ENCODE measurements around the gene ST8SIA5. TPM values are rescaled to one million over a fixed set of nuclear protein-coding genes. Genes with fewer than 3 reads are reported as not detected.

ST8SIA5 gene
- total RNA-seq, 1 experiment from 2014 or later: 0.48 TPM

DNA sequence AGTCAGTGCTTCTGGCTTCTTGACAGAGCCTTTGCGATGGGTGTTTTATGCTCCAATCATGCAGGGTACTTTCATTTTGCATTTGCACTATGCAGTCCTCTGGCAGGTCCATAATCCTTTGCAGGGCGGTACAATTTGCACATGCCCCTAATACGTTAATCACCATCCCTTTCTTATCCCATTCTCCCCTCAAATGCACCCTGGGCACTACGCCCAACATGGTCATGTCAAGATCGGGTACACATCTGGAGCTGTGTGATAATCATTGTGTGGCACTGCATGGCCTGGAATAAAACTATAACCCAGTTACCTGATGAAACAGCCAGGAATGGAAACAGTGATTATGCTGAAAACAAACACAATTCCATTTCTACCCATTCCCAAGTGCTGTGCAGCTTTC, 127.5 kb downstream of the ST8SIA5 start:
- no peak for DNase-seq (ENCODE audit: low spot score)

DNA sequence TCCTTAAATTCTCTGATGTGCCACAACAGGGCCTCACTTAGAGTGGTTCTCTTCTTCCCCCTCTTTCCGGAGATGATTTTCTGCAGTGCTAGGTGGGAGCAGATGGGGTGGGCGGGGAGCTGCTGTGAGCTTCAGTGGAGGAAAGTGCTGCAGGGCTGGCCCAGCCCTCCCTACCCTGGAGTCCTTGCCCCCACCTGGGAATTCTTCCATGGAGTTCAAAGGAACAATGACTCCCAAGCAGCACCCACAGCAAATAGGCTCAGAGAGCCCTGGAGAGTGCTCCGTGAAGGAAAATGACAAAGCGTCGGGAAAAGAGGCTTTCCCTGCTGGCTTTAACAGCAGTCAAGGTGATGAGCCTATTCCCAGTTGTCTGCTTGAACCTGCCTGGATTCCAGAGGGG, 128.6 kb downstream of the ST8SIA5 start:
- DNase-seq (ENCODE audit: low spot score): no peak

DNA sequence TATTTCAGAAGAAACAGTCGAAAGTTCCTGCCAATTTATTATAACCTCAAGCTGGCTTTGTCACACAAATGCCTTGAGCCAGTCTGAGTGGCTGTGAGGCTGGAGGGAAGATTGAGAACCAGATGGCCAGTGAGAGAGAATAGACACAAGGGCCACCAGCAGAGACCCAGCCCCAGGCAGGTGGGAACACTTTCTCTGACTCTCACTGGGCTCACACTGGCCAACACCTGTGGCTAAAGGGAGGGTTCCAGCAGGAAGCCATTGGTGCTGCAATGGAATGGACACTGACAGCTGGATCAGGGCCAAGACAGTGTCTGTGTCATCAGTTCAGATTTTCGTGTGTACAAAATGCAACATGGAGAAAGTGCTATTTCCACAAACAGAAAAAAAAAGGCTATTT, 129.7 kb downstream of the ST8SIA5 start:
- DNase-seq (ENCODE audit: low spot score): no peak

DNA sequence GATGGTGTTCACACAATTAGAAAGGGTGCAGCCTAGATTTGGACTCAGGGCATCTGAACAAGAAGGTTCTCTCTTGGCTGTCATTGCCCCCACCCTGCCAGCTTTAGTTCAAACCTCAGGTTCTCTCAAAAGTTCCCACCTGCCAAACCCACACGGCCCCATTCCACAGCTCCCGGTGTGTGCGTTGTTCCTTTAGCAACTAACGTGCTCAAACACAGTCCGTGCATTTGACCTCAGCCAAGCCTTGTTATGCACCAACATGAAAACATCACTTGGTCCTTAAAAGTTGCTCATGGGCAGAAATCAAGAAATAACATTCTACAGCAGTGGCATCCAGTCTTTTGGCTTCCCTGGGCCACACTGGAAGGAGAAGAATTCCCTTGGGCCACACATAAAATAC, 131.8 kb downstream of the ST8SIA5 start:
- DNase-seq (ENCODE audit: low spot score): no peak

DNA sequence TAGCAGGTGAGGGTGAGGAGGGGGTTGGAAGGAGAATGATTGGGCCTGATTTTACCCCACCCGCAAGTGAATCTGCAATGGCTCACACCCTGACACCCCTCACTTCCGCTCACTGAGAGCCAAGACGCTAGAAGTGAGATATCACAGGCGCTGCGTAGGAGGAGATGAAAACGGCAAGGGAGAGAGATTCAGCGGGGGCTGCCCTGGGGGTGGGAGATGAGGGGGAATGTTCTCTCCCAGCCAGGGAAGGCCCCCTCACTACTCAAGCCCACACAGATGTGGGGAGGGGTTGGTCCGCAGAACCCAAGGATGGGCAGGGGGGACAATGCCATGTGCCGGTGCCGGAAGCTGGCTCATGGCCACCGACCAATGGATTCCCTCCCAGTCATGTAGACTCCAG, 132.7 kb downstream of the ST8SIA5 start:
- DNase-seq (ENCODE audit: low spot score): no peak

DNA sequence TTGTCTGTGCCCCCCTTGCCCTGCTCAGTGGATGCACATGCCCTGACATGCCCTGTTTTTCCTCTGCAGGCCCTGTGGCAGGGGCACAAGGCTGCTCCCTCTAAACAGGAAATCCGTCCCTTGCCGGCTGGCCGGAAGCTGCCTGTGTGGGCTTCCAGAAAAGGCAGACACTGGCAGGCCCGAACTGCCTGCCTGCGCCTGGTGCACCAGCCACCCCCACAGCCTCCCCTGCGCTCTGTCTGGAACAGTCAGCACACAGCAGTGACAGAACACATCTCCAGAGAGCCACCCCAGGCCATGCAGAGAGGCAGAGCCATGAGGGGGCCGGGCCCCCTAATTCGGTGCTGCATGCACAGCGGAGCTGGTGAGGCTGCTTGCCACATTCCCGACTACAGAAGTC, 133.3 kb downstream of the ST8SIA5 start:
- DNase-seq (ENCODE audit: low spot score): no peak

DNA sequence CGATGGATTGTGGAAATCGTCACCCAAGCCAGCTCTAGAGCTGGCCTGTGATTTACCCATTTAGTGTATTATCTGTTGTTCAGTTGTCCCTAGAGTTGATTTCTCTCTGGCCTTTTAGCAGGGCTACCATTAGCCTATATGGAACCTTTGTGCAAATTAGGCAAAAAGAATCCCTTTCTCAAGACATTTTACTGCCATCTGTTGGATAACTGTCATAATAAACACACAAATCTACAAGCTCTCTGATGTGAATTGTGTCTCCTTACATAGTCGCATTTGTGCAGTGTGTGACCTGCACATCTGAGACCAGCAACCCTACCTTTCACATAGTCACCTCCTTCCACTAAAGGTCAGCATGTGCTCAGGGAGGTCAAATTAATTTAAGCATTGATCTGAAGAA, 133.9 kb downstream of the ST8SIA5 start:
- DNase-seq (ENCODE audit: low spot score): peak; percentile 23

DNA sequence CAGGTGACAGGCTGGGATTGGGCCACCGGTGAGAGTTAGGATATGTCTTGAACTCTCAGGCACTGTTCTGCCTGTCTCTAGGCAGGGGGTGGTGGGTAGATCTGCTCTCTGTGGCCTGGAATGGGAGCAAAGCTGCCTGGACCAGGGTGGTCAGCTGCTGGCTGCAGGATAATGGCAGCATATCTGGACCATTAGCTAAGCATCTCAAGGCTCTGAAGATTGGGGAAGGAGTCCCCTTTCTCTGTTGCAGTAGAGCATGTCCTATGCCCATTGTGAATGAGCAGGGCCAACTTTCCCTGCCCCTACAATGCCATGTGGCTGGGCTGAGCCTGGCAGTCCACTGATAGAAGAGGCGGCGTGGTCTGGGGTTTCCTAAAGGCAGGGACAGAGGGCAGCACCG, 134.4 kb downstream of the ST8SIA5 start:
- no peak for DNase-seq (ENCODE audit: low spot score)

DNA sequence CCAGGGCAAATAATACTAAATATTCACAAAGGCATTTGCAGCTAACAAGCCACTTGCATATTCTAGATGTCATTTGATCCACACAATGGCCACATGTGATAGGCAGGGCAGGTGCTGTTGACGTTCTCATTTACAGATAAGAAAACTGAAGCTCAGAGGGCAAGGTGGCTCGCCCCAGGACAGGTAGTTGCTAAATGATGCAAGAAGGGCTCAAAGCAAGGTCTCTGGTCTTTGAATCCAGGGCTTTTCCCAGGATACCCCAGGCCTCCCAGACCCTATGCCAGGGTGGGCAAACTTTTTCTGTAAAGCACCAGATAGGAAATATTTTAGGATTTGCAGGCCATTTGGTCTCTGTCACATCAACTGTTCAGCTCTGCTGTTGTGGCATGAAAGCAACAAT, 135.0 kb downstream of the ST8SIA5 start:
- no peak for DNase-seq (ENCODE audit: low spot score)

DNA sequence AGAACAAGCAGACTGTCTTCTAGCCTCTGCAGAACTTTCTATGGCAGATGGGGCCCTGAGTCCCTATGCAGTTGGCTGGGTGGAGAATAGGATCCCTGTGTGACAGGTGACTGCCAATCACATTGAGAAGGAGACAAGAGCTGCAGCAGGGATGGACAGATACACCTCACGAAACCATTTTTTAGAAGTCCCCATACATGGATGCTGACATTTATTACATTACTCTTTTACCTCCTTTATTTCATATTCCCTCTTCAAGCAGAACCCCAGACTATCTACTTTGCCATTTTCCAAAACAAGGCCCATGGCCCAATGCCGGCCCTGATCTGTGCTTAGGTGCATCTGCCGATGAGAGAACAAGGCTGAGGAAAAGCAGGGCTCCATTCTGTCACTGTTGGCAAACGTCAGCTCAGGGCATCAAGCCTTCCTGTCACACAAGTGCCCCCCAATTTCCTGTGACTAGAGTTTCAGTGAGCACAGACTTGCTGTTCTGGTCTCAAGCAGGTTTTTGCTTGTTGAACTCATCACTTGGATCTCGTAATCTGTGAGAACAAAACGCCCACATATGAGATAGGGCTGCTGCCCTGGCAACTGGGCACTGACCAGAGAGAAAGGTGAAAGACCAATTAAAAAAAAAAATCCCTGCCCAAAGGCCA, 135.6 kb downstream of the ST8SIA5 start:
- no peak for DNase-seq (ENCODE audit: low spot score)

DNA sequence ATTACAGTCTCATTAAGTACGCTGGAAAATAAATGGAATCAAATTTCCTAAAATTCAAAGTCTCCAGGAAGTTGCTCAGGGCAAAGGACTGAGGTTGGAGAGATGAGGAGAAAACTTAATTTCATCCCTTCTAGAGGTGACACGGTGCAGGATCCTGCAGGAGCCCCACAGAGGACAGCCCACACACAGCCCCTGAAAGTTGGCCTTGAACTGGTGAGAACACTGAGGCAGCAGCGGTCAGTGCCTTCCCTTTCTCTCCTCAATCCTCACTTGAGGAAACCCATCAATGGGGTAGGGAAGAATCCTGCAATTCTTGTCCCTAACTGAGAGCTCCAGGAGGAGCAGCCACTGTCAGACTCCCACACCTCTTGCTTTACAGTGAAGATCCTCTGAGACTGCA, 137.3 kb downstream of the ST8SIA5 start:
- DNase-seq (ENCODE audit: low spot score): no peak

Other genes with a start within 250 kb of the ST8SIA5 start
- not detected in 2 replicates for gene LOXHD1, start 99.8 kb downstream of the ST8SIA5 start, total RNA-seq (2014; rRNA removed; shearing (Covaris generic))
- 20.3 and 25.6 TPM in 2 replicates for gene PIAS2, start 160.5 kb upstream of the ST8SIA5 start, total RNA-seq (2014; rRNA removed; shearing (Covaris generic))
- gene KATNAL2, start 160.5 kb upstream of the ST8SIA5 start, total RNA-seq (2014; rRNA removed; shearing (Covaris generic)): 6.7 and 6.8 TPM in 2 replicates

Measured in H4 (cell line).